Hippocampal formation (tissue), 2 donors: ENCODE data around the gene RILP.

Experiments used
- DNase-seq, 2 donors: peaks; one replicate each; lab custom pipeline; 2025; lab: John Stamatoyannopoulos, UW

Gene RILP

DNA sequence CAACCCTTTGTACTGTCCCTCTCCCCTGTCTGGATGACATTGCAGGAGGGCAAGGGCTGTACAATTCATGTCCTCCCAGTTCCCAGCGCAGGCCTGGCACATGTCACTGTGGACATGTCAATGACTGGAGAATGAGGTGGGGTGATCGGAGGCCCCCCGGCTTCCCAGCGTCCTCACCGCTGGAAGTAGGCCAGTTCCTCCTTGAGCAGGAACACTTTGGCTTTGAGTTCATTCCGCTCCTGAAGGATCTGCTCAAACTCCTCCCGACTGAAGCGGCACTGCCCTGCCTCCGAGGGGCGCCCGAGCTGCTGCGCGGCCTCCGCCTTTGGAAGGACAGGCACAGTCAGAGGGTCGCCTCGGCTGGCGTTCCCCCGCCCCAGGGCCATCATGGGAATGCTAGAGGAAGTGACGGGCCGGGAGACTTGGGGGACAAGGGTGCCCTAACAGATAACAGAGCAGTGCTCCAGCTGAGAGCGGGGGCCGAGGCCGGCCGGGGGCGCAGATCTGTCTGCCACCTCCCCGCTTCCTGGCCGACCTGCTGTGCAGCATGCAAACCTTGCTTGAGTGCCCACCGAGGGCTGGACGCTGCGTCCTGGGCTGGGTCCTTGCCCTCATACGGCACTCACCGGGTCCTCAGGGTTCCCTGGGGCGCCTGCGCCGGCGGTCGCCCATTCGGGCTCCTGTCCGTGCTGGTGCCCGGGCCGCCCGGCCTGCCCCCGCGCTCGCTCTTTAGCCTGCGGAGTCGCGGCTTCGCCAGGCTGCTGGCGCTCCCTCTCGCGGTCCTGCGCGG is 1.3 kb downstream of the RILP start:
- DNase-seq, result peak in 1 of 2 donors; percentile 65

DNA sequence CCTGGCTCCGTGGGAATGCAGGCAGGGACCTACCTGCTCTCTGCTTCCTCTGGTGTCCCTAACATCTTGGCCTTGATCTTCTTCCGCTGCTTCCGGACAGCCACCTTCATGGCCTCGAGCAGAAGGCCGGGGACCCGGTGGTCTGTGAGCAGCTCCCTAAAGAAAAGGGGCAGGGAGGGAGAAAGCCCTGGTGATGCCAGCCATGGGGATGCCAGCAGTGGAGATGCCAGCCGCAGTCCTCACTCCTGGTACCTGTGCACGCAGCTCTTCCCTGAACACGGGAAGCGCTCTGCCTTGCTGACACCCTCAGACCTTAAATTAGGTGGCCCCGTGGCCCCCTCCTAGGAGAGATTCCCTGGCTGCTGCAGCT is 1.9 kb downstream of the RILP start:
- no peak for DNase-seq

DNA sequence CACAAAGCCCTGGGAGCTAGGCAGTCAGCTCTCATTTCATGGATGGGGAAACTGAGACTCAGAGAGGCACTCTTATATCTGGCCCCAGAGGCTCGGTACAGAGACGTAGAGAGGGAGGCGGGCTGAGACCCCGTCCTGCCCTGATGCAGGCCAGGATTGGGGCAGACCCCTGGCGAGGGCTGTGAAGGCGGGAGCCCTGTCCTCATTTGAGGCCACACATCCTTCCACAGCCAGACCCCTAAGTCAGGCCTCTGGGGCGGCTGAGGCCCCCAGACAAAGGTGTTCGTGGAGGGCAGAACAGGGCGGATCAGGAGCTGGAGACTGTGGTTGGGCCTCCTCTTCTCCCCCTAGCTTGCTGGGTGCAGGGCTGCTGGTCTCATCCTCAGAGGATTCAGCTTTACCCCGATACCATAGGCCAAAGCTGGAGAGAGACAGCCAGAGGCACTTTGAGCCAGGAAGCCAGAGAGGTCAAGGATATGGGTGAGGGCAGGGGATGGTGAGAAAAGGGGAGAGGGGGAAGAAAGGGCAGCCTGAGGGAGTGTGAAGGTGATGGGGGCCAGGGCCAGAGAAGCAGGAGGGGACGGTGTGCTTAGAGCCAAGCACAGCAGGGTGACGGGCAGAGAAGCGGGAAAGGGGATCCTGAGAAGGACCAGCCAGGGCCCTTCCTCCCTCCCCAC is 3.3 kb downstream of the RILP start:
- DNase-seq, result no peak

DNA sequence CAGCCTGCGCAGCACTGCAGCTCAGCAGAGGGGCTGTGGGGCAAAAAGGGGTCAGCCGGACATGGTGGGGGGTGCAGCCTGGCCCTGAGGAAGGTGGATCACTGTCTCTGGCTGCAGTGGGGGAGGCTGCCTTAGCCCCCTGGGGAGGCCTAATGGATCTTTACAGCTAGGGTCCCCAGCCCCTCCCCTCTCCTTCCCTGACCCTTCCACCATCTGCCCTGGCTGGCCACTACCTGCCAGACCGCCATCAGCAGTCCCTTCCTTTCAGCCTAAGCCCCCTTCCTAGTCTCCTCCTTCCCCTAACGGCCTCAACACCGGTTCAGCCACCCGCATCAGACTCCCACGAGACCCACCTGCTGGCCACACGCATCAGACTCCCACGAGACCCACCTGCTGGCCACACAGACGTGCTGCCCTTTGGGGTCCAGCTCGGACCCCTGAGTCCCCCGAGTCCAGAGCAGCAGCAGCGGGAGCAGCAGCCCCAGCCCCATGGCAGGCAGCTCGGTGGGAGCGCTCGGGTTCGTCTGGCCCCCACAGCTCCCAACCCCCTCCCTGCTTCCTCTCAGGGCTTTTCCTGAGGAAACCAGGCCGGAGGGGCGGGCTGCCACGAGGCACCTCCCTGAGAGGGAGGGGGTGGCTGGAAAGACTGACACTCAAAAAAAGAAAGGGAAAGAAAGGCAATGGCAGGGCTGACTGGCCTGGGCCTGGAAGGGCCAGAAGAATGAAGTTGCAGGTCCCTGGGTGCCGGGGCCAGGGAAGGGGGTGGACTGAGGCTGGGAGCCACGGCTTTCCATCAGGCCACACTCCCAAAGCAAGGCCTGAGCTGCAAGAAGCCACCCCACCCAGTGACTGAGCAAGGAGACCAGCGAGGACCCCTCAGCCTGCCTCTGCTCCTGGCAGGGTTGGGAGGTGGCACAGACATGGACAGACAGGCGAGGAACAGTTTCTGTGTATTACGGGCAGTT is 4.2 kb downstream of the RILP start, which contains the start of gene SCARF1:
TSS of gene SCARF1 (minus strand) at position 526 of the 965 bp plus-strand sequence. CDS start at position 491, 35 bp downstream.
- no peak for DNase-seq

DNA sequence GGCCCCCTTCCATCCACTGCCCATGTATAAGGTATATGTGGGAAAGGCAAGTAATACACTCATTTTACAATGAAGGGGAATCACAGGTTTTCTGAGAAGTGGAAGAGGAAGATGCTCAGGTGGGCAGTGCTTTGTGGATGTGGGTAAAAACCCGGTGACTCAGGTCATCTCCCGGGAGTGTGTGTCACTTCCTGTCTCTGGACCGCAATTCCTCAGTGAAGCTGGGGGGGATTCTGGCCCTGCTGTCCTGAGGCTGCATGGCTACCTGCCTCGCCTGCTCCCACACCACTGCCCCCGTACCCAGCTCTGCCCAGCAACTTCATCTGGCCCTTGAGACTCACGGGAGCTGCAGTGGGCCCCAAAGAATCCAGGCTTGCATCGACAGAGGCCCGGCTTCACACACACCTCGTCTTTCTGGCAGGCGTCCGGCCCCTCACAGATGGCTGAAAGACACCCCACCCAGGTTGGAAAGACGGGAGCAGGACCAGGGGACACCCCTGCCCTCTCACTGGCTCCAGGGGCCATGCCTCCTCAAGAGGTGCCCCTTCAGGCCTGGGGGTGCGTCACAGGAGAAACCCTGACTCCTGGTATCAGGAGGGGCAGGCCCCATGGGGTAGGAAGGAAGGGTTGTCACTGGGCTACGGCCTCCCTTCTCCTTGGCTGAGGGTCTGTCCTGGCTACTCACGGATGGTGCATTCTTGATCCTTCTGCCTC is 5.0 kb downstream of the RILP start:
- no peak for DNase-seq

DNA sequence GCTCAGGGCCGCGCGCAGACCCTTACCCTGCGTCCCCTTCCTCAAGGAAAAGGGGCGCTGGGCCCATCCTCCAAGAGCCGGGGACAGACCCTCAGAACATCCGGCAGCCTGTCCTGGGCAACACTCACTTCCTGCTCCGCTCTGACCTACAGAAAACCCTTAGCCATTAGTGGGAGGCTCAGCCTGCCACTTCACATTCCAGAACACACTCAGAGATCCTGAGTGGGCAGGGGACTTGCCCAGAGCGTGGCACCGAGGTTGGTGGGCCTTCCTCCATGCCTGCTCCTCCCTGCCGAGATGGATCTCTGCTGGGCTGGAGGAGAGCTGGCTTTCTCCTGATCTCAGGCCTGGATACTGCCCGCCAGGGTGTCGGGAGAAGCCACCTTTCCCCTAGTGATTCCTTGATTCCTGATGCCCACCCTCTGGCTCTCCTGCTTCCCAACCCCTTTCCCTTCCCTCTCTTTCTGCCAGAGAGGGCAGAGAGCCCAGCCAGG is 5.6 kb downstream of the RILP start:
- DNase-seq, result no peak

DNA sequence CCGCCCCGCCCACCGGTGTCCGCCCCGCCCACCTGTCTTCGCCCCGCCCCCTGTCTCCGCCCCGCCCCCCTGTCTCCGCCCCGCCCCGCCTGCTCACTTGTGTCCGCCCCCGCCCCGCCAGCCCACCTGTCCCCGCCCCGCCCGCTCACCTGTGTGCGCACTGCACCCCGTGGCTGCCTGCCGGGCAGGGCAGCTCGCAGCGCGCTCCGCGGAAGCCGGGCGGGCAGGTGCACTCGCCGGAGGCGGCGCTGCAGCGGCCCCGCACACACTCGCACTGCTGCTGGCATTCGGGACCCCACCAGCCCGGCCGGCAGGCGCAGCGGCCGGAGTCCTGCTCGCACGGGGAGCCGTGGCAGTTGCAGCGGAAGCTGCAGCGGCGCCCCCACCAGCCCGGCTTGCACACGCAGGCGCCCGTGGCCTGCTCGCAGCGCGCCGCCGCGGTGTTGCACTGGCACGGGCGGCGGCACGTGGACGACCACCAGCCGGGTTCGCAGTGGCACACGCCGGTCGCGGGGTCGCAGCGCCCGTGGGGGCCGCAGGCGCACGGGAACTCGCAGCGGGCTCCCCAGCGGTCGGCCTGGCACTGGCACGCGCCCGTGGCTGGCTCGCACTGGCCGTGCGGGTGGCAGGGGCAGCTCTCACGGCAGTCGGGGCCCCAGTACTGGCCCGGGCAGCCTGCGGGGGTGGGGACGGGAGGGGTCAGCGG is 6.2 kb downstream of the RILP start:
- DNase-seq, result no peak

DNA sequence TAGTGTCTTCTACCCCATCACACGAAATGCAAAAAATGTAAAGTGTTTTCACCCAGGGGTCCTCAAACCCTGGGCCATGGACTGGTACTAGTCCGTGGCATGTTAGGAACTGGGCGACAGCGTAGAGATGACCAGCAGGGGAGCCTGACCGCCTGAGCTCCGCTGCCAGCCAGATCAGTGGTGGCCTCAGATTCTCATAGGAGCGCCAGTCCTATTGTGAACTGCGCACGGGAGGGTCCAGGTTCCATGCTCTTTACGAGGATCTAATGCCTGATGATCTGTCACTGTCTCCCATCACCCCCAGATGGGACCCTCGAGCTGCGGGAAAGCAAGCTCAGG is 8.6 kb downstream of the RILP start:
- no peak for DNase-seq

DNA sequence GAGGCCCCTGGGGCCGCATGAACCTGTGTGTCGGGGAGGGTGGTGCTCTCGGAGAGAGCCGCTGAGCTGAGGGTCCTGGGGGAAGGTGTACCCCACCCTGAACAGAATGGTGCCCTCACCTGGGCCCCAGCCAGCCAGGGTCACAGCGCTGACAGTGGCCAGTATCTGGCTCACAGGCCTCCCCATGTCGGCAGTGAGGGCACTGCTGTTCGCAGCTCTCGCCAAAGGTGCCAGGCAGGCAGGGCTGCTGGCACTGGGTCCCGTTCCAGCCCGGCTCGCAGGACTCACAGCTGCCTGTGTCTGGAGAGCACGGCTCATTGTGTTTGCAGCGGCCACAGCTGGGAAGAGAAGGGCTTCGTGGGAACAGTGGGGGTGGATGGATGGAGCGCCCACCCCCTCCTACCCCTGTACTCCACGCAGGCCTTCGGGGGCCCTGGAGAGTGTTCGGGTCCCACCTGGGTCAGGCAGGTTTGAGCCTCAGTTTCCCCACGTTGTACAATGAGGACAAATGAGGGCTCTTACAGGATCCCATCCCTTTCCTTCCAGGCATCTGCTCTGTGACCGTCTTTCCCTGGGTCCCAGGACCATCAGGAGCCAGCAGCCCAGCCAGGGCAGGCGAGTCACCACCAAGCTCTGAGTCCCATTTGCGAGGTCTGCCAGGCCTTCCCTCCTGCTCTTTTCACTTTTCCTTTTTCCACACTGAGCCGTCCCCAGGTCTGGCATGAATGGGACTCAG is 9.2 kb downstream of the RILP start:
- peak in 1 of 2 donors; percentile 49 for DNase-seq

DNA sequence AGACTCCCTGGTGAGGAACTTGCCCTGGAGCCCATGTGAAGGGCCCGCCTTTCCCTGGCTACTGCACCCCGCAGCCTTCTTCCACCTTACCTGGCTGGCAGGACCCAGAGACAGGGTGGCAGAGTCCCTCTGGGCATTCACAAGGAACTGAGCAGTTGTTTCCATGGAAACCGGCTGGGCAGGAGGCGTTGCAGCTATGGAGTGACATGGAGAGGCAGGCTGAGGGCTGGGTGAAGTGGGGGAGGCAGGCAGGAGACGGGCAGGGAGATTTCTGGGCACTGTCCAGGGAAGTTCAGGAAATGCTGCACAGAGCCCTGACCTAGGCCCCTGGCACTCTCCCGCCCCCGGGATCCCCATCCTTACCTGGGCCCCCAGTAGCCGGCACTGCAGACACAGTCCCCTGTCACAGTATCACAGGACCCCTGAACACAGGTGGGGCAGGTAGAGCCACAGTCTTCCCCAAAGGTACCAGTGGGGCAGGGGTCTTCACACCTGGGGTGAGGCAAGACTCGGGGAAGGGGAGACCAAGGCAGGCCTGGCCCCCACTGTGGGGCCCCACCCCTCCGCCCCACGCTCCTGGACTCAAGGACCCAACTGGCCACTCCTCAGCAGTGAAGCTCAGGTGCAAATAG is 10.0 kb downstream of the RILP start:
- DNase-seq, result no peak

DNA sequence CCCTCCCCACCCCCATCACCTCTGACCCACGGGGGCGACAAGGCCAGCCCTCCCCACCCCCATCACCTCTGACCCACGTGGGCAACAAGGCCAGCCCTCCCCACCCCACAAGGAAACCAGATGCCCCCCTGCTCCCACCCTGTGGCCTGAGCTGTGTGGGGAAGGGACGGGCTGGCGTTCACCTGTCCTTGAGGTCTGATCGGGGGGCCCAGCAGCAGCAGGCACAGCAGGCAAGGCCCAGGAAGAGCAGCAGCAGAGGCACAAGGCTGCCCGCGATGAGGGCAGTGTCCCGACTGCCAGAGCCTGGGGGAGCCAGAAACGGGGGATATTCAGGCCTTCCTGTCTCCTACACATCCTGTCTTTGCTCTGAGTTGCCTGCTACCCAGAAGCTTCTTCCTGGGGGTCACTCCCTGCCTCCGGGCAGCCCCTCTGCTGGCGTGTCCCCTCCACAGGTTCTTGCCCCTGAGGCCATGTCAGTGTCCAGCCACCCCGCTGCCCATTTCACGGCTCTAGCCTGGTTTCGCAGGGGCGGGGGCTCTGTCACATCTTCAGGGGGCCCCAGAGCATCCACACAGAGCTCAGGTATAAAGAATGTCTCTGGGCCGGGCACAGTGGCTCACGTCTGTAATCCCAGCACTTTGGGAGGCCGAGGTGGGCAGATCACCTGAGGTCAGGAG is 10.9 kb downstream of the RILP start:
- no peak for DNase-seq

DNA sequence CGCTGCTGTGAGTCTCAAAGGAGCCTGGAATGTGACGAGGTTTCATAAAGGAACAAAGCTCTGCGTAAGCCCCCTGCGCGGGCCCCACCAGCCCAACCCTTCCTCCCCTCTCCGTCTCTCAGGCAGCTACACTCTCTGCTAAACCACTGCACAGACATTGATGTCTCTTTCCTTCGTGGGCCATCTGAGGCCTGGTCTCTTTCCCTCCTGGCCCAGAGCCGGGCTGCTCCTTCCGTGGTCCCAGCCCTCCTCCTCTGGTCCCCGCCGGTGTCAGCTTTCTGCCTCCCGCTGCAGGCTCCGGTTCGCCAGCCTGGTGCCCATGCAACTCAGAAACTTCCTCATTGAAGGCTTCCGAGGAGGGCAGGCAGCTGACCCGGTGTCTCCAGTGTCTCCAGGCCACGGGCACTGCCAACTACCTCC is 11.5 kb downstream of the RILP start:
- no peak for DNase-seq

DNA sequence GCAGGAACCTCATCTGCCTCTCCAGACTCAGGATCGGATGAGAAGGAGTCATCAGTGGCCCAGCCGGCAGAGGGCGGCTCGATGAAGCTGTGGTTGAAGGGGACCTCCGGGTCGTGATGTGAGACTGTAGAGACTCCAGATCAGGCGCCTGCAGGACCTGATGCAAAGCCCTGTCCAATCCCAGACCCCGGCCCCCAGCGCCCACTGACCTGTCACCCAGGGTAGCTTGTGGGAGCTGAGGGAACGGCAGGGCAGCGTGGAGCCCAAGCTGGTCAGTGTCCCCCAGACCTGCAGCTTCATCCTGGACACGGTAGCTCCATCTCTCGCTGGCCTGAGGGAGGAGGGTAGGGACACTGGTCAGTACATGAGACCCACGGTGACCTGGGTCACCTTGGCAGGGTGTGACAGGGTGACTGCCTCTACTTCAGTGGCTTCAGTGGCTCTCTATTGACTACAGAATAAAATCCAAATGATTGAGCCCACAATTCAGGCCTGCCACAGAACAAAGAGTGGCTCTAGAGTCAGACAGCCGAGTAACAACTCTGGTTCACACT is 12.9 kb downstream of the RILP start:
- no peak for DNase-seq

DNA sequence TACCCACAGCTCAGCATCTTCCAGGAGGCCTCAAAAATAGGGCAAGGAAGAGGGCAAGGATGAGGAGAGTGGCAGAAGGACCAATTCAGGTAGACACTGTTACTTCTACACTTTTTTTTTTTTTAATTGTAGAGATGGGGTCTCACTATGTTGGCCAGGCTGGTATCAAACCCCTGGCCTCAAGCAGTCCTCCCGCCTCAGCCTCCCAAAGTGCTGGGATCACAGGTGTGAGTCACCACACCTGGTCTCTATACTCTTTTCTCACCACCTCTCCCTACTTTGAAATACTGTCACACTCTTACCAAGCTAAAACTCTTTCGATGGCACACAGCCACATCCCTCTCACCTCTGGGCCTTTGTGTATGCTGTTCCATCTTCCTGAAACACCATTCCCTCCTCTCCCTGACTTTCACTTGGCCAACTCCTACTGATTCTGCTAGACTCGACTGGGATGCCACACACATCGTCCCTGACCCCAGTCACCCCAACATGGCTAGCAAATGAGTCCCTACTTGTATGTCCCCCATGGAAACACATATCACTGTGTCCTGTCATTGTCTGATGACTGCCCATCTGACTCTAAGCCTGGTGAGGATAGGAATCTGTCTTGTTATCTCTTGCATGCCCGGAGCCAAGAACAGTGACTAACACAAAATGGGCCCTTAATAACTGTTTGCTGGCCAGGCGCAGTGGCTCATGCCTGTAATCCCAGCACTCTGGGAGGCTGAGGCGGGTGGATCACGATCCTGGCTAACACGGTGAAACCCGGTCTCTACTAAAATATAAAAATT is 13.8 kb downstream of the RILP start:
- no peak for DNase-seq

DNA sequence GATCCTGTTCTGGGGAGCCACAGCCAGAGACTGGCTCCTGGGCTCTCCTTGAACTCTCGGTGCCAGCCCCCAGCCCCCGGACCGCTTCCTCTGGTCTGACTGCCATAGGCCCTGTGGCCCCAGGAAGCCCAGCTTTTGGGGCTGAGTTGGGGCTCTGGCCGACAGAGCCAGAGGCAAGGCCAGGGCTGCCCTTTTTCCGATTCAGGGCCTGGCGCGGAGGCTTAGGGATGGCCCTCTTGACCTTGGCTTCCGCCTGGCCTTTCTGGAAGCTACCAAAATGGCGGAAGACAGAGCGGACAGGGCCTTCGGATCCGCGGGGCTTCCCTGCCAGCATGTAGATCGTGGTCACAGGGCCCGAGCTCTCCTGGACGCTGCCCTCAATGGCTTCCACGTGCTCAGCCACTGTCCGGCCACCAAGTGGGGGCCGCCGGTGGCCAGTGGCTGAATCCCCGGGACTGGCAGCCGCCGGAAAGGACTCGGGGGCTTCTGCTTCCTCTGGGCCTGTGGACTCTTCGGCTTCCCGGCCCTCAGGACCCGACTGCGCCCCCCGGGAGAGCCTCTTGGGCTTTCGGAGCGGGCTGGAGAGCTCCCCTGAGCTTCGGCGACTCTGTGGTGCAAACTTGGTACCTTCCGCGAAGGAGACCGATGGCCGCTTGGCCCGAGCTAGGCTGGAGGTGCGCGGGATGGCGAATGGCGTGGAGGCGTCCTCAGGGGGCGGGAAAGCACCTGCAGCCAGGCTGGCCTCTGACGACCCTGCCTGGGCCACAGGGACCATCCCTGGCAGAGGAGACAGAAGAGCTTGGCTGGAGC is 14.6 kb downstream of the RILP start:
- no peak for DNase-seq

DNA sequence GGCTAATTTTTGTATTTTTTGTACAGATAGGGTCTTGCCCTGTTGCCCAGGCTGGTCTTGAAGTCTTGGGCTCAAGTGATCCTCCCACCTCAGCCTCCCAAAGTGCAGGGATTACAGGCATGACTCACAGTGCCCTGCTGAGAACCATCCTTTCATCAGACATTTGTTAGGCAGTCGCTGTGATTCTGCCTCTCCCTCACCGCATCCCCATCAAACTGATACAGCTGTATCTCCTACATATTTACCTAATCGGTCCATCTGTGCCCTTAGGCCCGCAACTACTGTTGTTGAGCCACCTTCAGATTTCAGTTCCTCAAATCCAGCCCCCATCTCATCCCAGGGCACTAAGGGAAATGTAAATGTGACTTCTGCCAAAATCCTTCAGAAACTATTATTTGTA is 19.0 kb downstream of the RILP start:
- no peak for DNase-seq
